Upper lobe of left lung (tissue), 6 donors: Measurements from ENCODE around the gene SLC40A1. TPM values are rescaled to one million over a fixed set of nuclear protein-coding genes. Genes with fewer than 3 reads are reported as not detected.

ENCODE experiments used
- ATAC-seq, 2 donors: fragments of 200-7000 bp; cut with Tn5 transposase; one replicate each; pipeline ENCODE4 v1.9.1; 2022; ENCODE audit warnings: mild to moderate bottlenecking in 2 of 2, moderate library complexity in 2 of 2; ENCODE audit not compliant: low FRiP score in 2 of 2
- DNase-seq, 2 donors: peaks; one replicate each; pipeline ENCODE4 v3.0.0-alpha.2; 2019 to 2020
- H3K27ac ChIP-seq, 4 donors: fragments of 200-600 bp; sonication (generic); one replicate each; pipeline ENCODE4 v1.5.1; 2016 to 2019
- H3K27me3 ChIP-seq, 4 donors: fragments of 200-600 bp; sonication (generic); one replicate each; pipeline ENCODE4 v1.5.1; 2017 to 2019
- H3K36me3 ChIP-seq, 4 donors: fragments of 200-600 bp; sonication (generic); one replicate each; pipeline ENCODE4 v1.5.1; 2016 to 2019
- H3K4me1 ChIP-seq, 4 donors: fragments of 200-600 bp; sonication (generic); one replicate each; pipeline ENCODE4 v1.5.1; 2018 to 2019
- H3K4me3 ChIP-seq, 4 donors: fragments of 200-600 bp; sonication (generic); one replicate each; pipeline ENCODE4 v1.5.1; 2017 to 2019; ENCODE audit warnings: mild to moderate bottlenecking in 2 of 4, moderate library complexity in 1 of 4
- H3K9me3 ChIP-seq, 4 donors: fragments of 200-600 bp; sonication (generic); one replicate each; pipeline ENCODE4 v1.5.1; 2018 to 2019
- EP300 ChIP-seq, 4 donors: sonication (generic); formaldehyde crosslinking; IDR thresholded peaks; one replicate each; pipeline ENCODE4 v1.5.1; 2017; ENCODE audit warnings: antibody characterized with exemption in 4 of 4, control low read depth in 2 of 4
- POLR2A ChIP-seq, 4 donors: fragments of 450-650 bp; IDR thresholded peaks; one replicate each; pipeline ENCODE4 v1.5.1; 2016 to 2017; ENCODE audit warnings: antibody characterized with exemption in 4 of 4, mild to moderate bottlenecking in 2 of 4
- POLR2AphosphoS5 ChIP-seq, 2 donors: sonication (generic); formaldehyde crosslinking; IDR thresholded peaks; one replicate each; pipeline ENCODE4 v1.5.1; 2017; ENCODE audit warnings: antibody characterized with exemption in 2 of 2
- WGBS, 2 donors: methylation state at CpG; one replicate each; pipeline ENCODE4 v1.1.5; 2017 to 2018; 5-methylcytosine and 5-hydroxymethylcytosine counted together
- total RNA-seq, 6 donors: library from RNA; depleted of rRNA in 4 of 6; stranded (reverse); fragments of >200 nt in 4 of 6; gene quantifications; one replicate each; pipeline versions ENCODE4 v1.1.0 to v1.2.1, GENCODE V29; 2016 to 2021
- TF ChIP-seq, protein P1 (sequence below), 6 experiments: fragments of 450-650 bp in 4 of 6; fragments of 200-600 bp in 2 of 6; sonication (generic) in 2 of 6; IDR thresholded peaks; one replicate each; pipeline ENCODE4 v1.5.1; 2016 to 2019; ENCODE audit warnings: antibody characterized with exemption in 6 of 6
- donor health status: DM: no; HTN: no; CAD: no; lungs with moderate emphysema.
- donor health status: DM: no; HTN: yes; CAD: no; lungs with severe emphysema.

The SLC40A1 gene
- total RNA-seq, 6 donors from 2014 or later, result 67.4 to 154 (median 131) TPM

DNA sequence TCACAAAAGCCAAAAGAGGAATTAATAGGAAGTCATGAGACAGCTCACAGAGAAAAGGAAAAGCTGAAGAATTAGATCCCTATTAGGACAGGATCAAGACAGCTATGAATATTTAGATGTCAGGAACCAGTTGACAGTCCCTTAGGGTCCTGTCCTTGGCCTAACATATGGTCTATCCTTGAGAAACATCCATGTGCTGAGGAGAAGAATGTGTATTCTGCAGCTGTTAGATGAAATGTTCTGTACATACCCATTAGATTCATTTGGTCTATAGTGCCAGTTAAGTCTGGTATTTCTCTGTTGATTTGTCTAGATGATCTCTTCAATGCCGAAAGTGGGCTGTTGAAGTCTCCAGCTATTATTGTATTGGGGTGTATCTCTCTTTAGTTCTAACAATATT is 37.6 kb upstream of the SLC40A1 start:
- ATAC-seq (no peak), DNase-seq (no peak)
- Histone ChIP-seq H3K4me1 (peaks cover 9 to 14% (median 11%) of the 10 kb centered on the region in 4 donors), H3K4me3 (no peak overlapping the region), H3K36me3 (no peaks in the 10 kb centered on the region), H3K27ac (no peak overlapping the region), H3K27me3 (no peaks in the 10 kb centered on the region), H3K9me3 (no peaks in the 10 kb centered on the region)
- TF ChIP-seq EP300 (IDR thresholded peaks at IDR 0.05) (no peak), POLR2AphosphoS5 (IDR thresholded peaks at IDR 0.05) (no peak), POLR2A (IDR thresholded peaks at IDR 0.05) (no peak)
- TF ChIP-seq, protein P1, sequence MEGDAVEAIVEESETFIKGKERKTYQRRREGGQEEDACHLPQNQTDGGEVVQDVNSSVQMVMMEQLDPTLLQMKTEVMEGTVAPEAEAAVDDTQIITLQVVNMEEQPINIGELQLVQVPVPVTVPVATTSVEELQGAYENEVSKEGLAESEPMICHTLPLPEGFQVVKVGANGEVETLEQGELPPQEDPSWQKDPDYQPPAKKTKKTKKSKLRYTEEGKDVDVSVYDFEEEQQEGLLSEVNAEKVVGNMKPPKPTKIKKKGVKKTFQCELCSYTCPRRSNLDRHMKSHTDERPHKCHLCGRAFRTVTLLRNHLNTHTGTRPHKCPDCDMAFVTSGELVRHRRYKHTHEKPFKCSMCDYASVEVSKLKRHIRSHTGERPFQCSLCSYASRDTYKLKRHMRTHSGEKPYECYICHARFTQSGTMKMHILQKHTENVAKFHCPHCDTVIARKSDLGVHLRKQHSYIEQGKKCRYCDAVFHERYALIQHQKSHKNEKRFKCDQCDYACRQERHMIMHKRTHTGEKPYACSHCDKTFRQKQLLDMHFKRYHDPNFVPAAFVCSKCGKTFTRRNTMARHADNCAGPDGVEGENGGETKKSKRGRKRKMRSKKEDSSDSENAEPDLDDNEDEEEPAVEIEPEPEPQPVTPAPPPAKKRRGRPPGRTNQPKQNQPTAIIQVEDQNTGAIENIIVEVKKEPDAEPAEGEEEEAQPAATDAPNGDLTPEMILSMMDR (IDR thresholded peaks at IDR 0.05), result no peak
- 0% methylated on average over 1 of the region's 1 CpG for WGBS, 2 donors

DNA sequence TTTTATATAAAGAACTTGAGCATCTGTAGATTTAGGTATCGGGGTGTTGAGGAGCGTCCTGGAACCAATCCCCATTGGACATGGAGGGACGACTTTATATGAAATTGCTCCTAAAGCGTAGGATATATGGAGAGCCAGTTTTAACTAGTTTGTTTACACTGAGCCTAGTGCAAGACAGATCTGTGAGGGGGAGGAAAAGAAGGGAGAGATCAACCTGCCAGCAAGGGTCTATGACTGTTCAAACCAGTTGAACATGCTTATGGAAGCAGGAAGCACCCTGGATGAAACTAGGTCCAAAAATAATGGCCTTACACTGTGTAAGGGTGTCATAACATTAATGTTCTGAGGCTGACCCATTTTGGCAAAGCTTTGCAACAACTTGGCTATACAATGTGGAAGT is 34.0 kb upstream of the SLC40A1 start:
- DNase-seq, result no peak

DNA sequence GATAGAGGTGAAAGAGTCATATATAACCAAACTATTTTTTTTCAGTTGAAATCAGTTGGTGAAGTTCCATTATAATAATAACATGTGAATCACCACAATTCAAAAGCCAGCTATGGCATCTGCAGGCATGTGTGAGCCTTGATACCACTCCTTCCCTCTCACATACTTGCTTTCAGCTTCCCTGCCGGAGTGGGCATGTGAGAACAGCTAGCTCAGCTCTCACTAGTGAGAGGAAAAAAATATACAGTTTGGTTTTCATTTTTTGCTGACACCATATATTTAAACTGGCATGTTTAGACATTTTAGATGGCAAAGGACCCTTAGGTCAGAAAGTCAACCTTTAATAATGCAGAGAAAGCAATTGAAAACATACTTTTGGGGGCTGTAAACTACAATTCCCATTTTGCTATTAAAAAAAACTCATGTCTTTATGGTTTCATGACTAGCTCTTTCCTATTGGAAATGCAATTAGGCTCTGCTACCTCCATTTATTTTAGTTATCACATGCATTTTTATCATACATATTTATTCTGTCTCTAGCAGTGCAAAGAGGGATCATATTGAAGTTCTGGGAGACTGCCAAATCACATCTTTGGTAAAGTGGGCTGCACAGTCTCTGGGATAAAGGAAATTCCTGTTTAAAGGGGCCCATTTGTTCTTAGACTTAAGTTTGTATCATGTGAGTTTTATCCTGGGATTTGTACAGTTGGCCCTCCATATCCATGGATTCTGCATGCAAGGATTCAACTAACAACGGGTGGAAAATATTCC is 33.2 kb upstream of the SLC40A1 start:
- Histone ChIP-seq H3K9me3 (no peaks in the 10 kb centered on the region), H3K27me3 (no peaks in the 10 kb centered on the region), H3K36me3 (no peaks in the 10 kb centered on the region), H3K27ac (peak overlapping the region; percentile 52 to 83 (median 66)), H3K4me1 (peaks cover 17 to 42% (median 23%) of the 10 kb centered on the region in 4 donors), H3K4me3 (peak overlapping the region in 2 of 4 donors; percentile 18 to 28)
- ATAC-seq (peak; percentile 57 to 81), DNase-seq (no peak)
- WGBS, 2 donors, result 32 to 34% methylated on average over 2 of the region's 2 CpGs
- TF ChIP-seq POLR2AphosphoS5 (IDR thresholded peaks at IDR 0.05), result no peak
- TF ChIP-seq EP300 (IDR thresholded peaks at IDR 0.05), result no peak
- TF ChIP-seq POLR2A (IDR thresholded peaks at IDR 0.05), result no peak
- TF ChIP-seq, protein P1 (IDR thresholded peaks at IDR 0.05), result no peak

More for the DNA sequence above, 34.0 kb upstream of the SLC40A1 start:
- TF ChIP-seq EP300 (IDR thresholded peaks at IDR 0.05) (no peak), POLR2A (IDR thresholded peaks at IDR 0.05) (no peak), POLR2AphosphoS5 (IDR thresholded peaks at IDR 0.05) (no peak)
- TF ChIP-seq, protein P1 (IDR thresholded peaks at IDR 0.05), result no peak
- Histone ChIP-seq H3K4me1 (peaks cover 17 to 35% (median 23%) of the 10 kb centered on the region in 4 donors), H3K9me3 (no peaks in the 10 kb centered on the region), H3K4me3 (no peak overlapping the region), H3K36me3 (no peaks in the 10 kb centered on the region), H3K27ac (no peak overlapping the region), H3K27me3 (no peaks in the 10 kb centered on the region)
- WGBS, 2 donors, result 82 to 91% methylated on average over 4 of the region's 4 CpGs
- ATAC-seq, result no peak

DNA sequence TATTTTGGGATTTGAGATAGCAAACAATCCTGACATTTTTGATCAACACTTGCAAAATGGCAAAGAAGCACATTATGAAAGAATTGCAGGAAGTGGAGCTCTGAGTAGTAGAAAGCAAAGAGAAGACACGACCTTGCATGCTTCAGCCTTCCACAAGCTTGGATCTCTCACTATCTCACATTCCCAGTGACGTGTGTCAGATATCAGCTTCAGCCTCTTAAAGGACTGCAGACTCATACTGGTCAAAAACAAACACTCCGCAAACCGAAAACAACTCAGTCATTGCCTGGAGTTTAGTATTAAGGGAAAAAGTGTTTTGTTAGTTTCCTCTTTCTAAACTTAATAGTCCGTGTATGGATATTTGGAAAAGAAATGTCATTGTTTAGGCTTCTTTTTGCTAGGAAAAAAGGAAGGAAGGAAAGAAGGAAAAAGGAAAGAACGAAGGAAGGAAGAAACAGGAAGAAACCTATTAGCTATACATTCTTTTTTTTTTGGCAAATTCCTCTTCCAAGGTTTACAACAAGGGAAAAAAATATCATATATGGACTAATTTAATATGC is 32.6 kb upstream of the SLC40A1 start:
- Histone ChIP-seq H3K27ac (peak overlapping the region; percentile 52 to 83 (median 66)), H3K4me3 (peak overlapping the region in 2 of 4 donors; percentile 18 to 28)
- 5 to 6% methylated on average over 6 of the region's 6 CpGs for WGBS, 2 donors

More for the DNA sequence above, 32.6 kb upstream of the SLC40A1 start:
- H3K4me1 ChIP-seq, result peaks cover 17 to 43% (median 23%) of the 10 kb centered on the region in 4 donors
- peak in 1 of 2 donors; percentile 52 for DNase-seq
- no peak for TF ChIP-seq POLR2A (IDR thresholded peaks at IDR 0.05)
- TF ChIP-seq EP300 (IDR thresholded peaks at IDR 0.05), result peak in 2 of 4 donors; percentile 26 to 27
- TF ChIP-seq, protein P1 (IDR thresholded peaks at IDR 0.05), result no peak
- peak; percentile 49 to 65 for TF ChIP-seq POLR2AphosphoS5 (IDR thresholded peaks at IDR 0.05)
- no peaks in the 10 kb centered on the region for H3K27me3 ChIP-seq
- peak; percentile 89 for ATAC-seq
- no peaks in the 10 kb centered on the region for H3K36me3 ChIP-seq
- H3K9me3 ChIP-seq, result no peaks in the 10 kb centered on the region
